IMR-90 (cell line): Measurements from ENCODE around the gene SRD5A1. TPM values are rescaled to one million over a fixed set of nuclear protein-coding genes. Genes with fewer than 3 reads are reported as not detected.

Experiments
- ATAC-seq: fragments of 200-7000 bp; cut with Tn5 transposase; 2 replicates; pipeline ENCODE4 v1.9.1; 2020; ENCODE audit warnings: low read depth, mild to moderate bottlenecking, moderate library complexity
- BruUV-seq: library from RNA; stranded (reverse); fragments of 400-500 nt; replicated peaks from 2 replicates; lab custom pipeline; 2021; lab: Mats Ljungman, UMichigan
- CTCF ChIA-PET: fragments of 300-600 bp; formaldehyde crosslinking; extraction: SDS; loops from one replicate; lab custom pipeline; 2021; ENCODE audit warnings: antibody characterized with exemption; lab: Yijun Ruan, JAX
- POLR2A ChIA-PET: fragments of 300-600 bp; sonication (Branson Sonifier 250); formaldehyde crosslinking; loops from one replicate; lab custom pipeline; 2022; ENCODE audit warnings: antibody characterized with exemption; ENCODE audit not compliant: unreplicated experiment; lab: Charles Lee
- DNase-seq: peaks from one replicate; pipeline ENCODE4 v3.0.0; 2013
- H2AFZ ChIP-seq: replicated peaks from 2 replicates; pipeline ENCODE3; 2013; ENCODE audit warnings: low read length, mild to moderate bottlenecking; ENCODE audit not compliant: poor library complexity
- H2AK5ac ChIP-seq: 2 replicates; pipeline ENCODE4 v1.6.1; 2013; ENCODE audit warnings: low read depth, low read length, inconsistent platforms
- H2AK9ac ChIP-seq: replicated peaks from 2 replicates; pipeline ENCODE3; 2013; ENCODE audit warnings: mild to moderate bottlenecking, low read depth, low read length, moderate library complexity; ENCODE audit not compliant: poor library complexity
- H2BK120ac ChIP-seq: 2 replicates; pipeline ENCODE4 v1.6.1; 2013; ENCODE audit warnings: low read depth, low read length, inconsistent platforms
- H2BK15ac ChIP-seq: 3 replicates; pipeline ENCODE4 v1.6.1; 2013; ENCODE audit warnings: low read depth, low read length, inconsistent platforms
- H2BK20ac ChIP-seq: 2 replicates; pipeline ENCODE4 v1.6.1; 2013; ENCODE audit warnings: low read depth, mild to moderate bottlenecking, inconsistent platforms, low read length, moderate library complexity
- H2BK5ac ChIP-seq: 2 replicates; pipeline ENCODE4 v1.6.1; 2013; ENCODE audit warnings: mild to moderate bottlenecking, low read depth, low read length, inconsistent platforms; ENCODE audit not compliant: poor library complexity, severe bottlenecking
- H3K14ac ChIP-seq: replicated peaks from 2 replicates; pipeline ENCODE4 v1.6.1; 2013; ENCODE audit warnings: low read depth, low read length, inconsistent platforms
- H3K18ac ChIP-seq: 2 replicates; pipeline ENCODE4 v1.6.1; 2013; ENCODE audit warnings: low read depth, low read length, control low read depth
- H3K23ac ChIP-seq: 2 replicates; pipeline ENCODE4 v1.6.1; 2013; ENCODE audit warnings: low read depth, low read length, inconsistent platforms
- H3K27ac ChIP-seq: 2 replicates; pipeline ENCODE4 v1.5.1; 2013; ENCODE audit warnings: mild to moderate bottlenecking, control low read depth, low read length; ENCODE audit not compliant: insufficient read depth
- H3K27me3 ChIP-seq: 2 replicates; pipeline ENCODE4 v1.6.1; 2013; ENCODE audit warnings: low read length; ENCODE audit not compliant: control insufficient read depth, insufficient read depth
- H3K36me3 ChIP-seq: 2 replicates; pipeline ENCODE4 v1.6.1; 2013; ENCODE audit warnings: low read length, mixed read lengths; ENCODE audit not compliant: control insufficient read depth, insufficient read depth
- H3K4ac ChIP-seq: 2 replicates; pipeline ENCODE4 v1.6.1; 2013; ENCODE audit warnings: low read depth, low read length, inconsistent platforms
- H3K4me1 ChIP-seq: 2 replicates; pipeline ENCODE4 v1.6.1; 2013; ENCODE audit warnings: low read length, mixed read lengths; ENCODE audit not compliant: control insufficient read depth, insufficient read depth
- H3K4me2 ChIP-seq: 2 replicates; pipeline ENCODE4 v1.6.1; 2013; ENCODE audit warnings: low read depth, mild to moderate bottlenecking, control low read depth, low read length, moderate library complexity
- H3K4me3 ChIP-seq: 2 replicates; pipeline ENCODE4 v1.5.1; 2013; ENCODE audit warnings: low read depth, mild to moderate bottlenecking, control low read depth, low read length, moderate library complexity; ENCODE audit not compliant: insufficient read depth
- H3K56ac ChIP-seq: 2 replicates; pipeline ENCODE4 v1.6.1; 2013; ENCODE audit warnings: low read length, inconsistent platforms; ENCODE audit not compliant: insufficient read depth; ENCODE audit errors: extremely low read depth
- H3K79me1 ChIP-seq, 2 experiments: 2 replicates each; pipeline ENCODE4 v1.6.1; 2013; ENCODE audit warnings: low read length in 2 of 2, inconsistent platforms in 1 of 2, low read depth in 1 of 2
- H3K9ac ChIP-seq: 2 replicates; pipeline ENCODE4 v1.6.1; 2013; ENCODE audit warnings: low read depth, low read length, control low read depth
- H3K9me1 ChIP-seq: 2 replicates; pipeline ENCODE4 v1.6.1; 2013; ENCODE audit warnings: low read length, inconsistent platforms; ENCODE audit not compliant: insufficient read depth
- H3K9me3 ChIP-seq: 2 replicates; pipeline ENCODE4 v1.6.1; 2013; ENCODE audit warnings: low read length; ENCODE audit not compliant: control insufficient read depth, insufficient read depth
- H4K20me1 ChIP-seq: 2 replicates; pipeline ENCODE4 v1.6.1; 2013; ENCODE audit warnings: low read length, inconsistent platforms; ENCODE audit not compliant: insufficient read depth
- H4K5ac ChIP-seq: 2 replicates; pipeline ENCODE4 v1.6.1; 2013; ENCODE audit warnings: mild to moderate bottlenecking, low read depth, low read length, control low read depth
- H4K8ac ChIP-seq, 2 experiments: 2 replicates each; pipeline ENCODE4 v1.6.1; 2013; ENCODE audit warnings: low read depth in 2 of 2, low read length in 2 of 2, control low read depth in 1 of 2, inconsistent platforms in 1 of 2
- H4K91ac ChIP-seq: 2 replicates; pipeline ENCODE4 v1.6.1; 2013; ENCODE audit warnings: low read depth, low read length, inconsistent platforms; ENCODE audit not compliant: insufficient read depth
- CEBPB ChIP-seq: IDR thresholded peaks from 2 replicates; pipeline ENCODE4 v1.6.1; 2012; ENCODE audit warnings: low read depth, low read length, improper control_type of control experiment
- ELK1 ChIP-seq: fragments of 150-350 bp; IDR thresholded peaks from 2 replicates; pipeline ENCODE4 v1.6.1; 2016; ENCODE audit warnings: low read depth, mild to moderate bottlenecking, low read length, moderate library complexity, borderline replicate concordance
- MAFK ChIP-seq: IDR thresholded peaks from 2 replicates; pipeline ENCODE4 v1.6.1; 2012; ENCODE audit warnings: low read depth, low read length, improper control_type of control experiment
- MAZ ChIP-seq: IDR thresholded peaks from 2 replicates; pipeline ENCODE4 v1.6.1; 2012; ENCODE audit warnings: low read depth, mild to moderate bottlenecking, low read length, improper control_type of control experiment, moderate library complexity, borderline replicate concordance
- MXI1 ChIP-seq: IDR thresholded peaks from 2 replicates; pipeline ENCODE4 v1.6.1; 2012; ENCODE audit warnings: low read depth, mild to moderate bottlenecking, low read length, moderate library complexity, borderline replicate concordance
- RCOR1 ChIP-seq: IDR thresholded peaks from 2 replicates; pipeline ENCODE4 v1.6.1; 2012; ENCODE audit warnings: mild to moderate bottlenecking, low read length, improper control_type of control experiment; ENCODE audit not compliant: insufficient replicate concordance
- SMC3 ChIP-seq: fragments of 150-350 bp; IDR thresholded peaks from 2 replicates; pipeline ENCODE4 v1.6.1; 2016; ENCODE audit warnings: low read depth, mild to moderate bottlenecking, antibody characterized with exemption, low read length, moderate library complexity
- WGBS, 2 experiments: methylation state at CpG; one replicate each; pipeline versions ENCODE4 v1.1.5 to v1.1.7; 2013; ENCODE audit warnings: missing lambda C conversion rate in 2 of 2; ENCODE audit not compliant: insufficient read length in 1 of 2; ENCODE audit errors: extremely low coverage in 2 of 2; 5-methylcytosine and 5-hydroxymethylcytosine counted together
- dilution Hi-C: fragments of 300-500 bp; cut with HindIII; formaldehyde crosslinking; loops from one replicate; pipeline ENCODE4 v1.14.3; 2018; ENCODE audit warnings: low sequenced_read_pairs; ENCODE audit not compliant: unreplicated experiment
- in situ Hi-C: fragments of 300-500 bp; cut with MboI; formaldehyde crosslinking; loops from 3 replicates; pipeline ENCODE4 v1.14.3; 2019; ENCODE audit warnings: low sequenced_read_pairs, inconsistent platforms, mixed read lengths
- intact Hi-C: fragments of 100-400 bp; cut with micrococcal nuclease; formaldehyde crosslinking; loops from 2 replicates; pipeline ENCODE4 v1.10.0; 2022
- polyA plus RNA-seq, 3 experiments: library from polyadenylated mRNA; depleted of rRNA; stranded (reverse); fragments of >200 nt; gene quantifications; 2 replicates each; pipeline ENCODE4 v1.2.3, GENCODE V29; 2012; ENCODE audit warnings: low replicate concordance in 1 of 3
- total RNA-seq: library from RNA; depleted of rRNA; stranded (reverse); fragments of >200 nt; gene quantifications from 2 replicates; pipeline ENCODE4 v1.2.3, GENCODE V29; 2012

Gene SRD5A1
- total and polyA plus RNA-seq, 2 of the 4 experiments (the other 2 are of a cell fraction) = 6.3 to 18.2 TPM

- Histone ChIP-seq H3K9me1 (peaks cover 15% of the 10 kb centered on the region), H2BK20ac (no peak overlapping the region), H3K79me1 (peaks cover 32 to 71% of the 10 kb centered on the region in 2 experiments), H3K27ac (no peak overlapping the region), H3K9ac (peak overlapping the region; percentile 76; the same call in 1 of the 2 replicates), H4K8ac (peak overlapping the region in 1 of 2 experiments; percentile 42; a peak in 1 of 4 replicates), H2AK5ac (peak overlapping the region; percentile 7; the same call in 1 of the 2 replicates), H2AK9ac (peak overlapping the region; percentile 33), H3K27me3 (no peaks in the 10 kb centered on the region), H3K4me1 (peaks cover 11% of the 10 kb centered on the region), H2BK120ac (no peak overlapping the region), H3K36me3 (peaks cover 6% of the 10 kb centered on the region), H3K4me2 (peak overlapping the region; percentile 49; the same call in 1 of the 2 replicates), H3K18ac (no peak overlapping the region), H4K5ac (no peak overlapping the region), H3K4ac (peak overlapping the region; percentile 12; the same call in 1 of the 2 replicates), H4K20me1 (peaks cover 48% of the 10 kb centered on the region), H3K9me3 (no peaks in the 10 kb centered on the region), H2BK15ac (no peak overlapping the region), H4K91ac (no peak overlapping the region; the same call in 1 of the 2 replicates), H3K4me3 (peak overlapping the region; percentile 2; the same call in 1 of the 2 replicates), H2AFZ (no peak overlapping the region), H3K23ac (peak overlapping the region; percentile 10), H3K14ac (peak overlapping the region; percentile 10; the same call in 1 of the 2 replicates), H2BK5ac (peak overlapping the region; percentile 35), H3K56ac (no peak overlapping the region)
- ATAC-seq (no peak), DNase-seq (peak; percentile 45)
- CTCF ChIA-PET = interaction anchor here (0.9 to 1.3 kb wide), 3 partner anchors 17 to 110 kb away, joined by 3 to 8 read pairs (median 3); no protein-coding TSS in a partner anchor
- in situ Hi-C loops = loop anchor here (5.0 kb wide), 1 partner anchor 112 kb away; no protein-coding TSS in a partner anchor
- dilution Hi-C loops = no loop called here
- intact Hi-C loops = loop anchor here (5.0 kb wide), 1 partner anchor 97 kb away; no protein-coding TSS in a partner anchor
- POLR2A ChIA-PET = no interaction called here
- TF ChIP-seq MXI1 (no peak), SMC3 (no peak), CEBPB (no peak), MAZ (no peak), ELK1 (no peak), RCOR1 (no peak), MAFK (no peak)
- TSS peak; percentile 49 for BruUV-seq
- WGBS, 2 experiments = no CpG with 5 or more reads among the region's 5 CpGs
Observed at GRCh38 chr5:6634788-6635430, 1.7 kb downstream of the SRD5A1 start.
